HEK293T (cell line): ENCODE results near the gene DNAH10.

ENCODE experiments used
- BHLHE40 ChIP-seq: fragments of 450-650 bp; IDR thresholded peaks from 2 replicates; pipeline ENCODE4 v1.6.1; 2016; ENCODE audit warnings: mild to moderate bottlenecking, moderate library complexity, borderline replicate concordance
- CTBP1 ChIP-seq: fragments of 450-650 bp; IDR thresholded peaks from 2 replicates; pipeline ENCODE4 v1.6.1; 2016; ENCODE audit warnings: borderline replicate concordance
- ELF4 ChIP-seq: fragments of 450-650 bp; IDR thresholded peaks from 2 replicates; pipeline ENCODE4 v1.6.1; 2017; ENCODE audit warnings: antibody characterized with exemption
- FOXA1 ChIP-seq: fragments of 450-650 bp; IDR thresholded peaks from 2 replicates; pipeline ENCODE4 v1.6.1; 2016; ENCODE audit warnings: mild to moderate bottlenecking
- FOXM1 ChIP-seq: fragments of 450-650 bp; IDR thresholded peaks from 2 replicates; pipeline ENCODE4 v1.6.1; 2017; ENCODE audit warnings: mild to moderate bottlenecking, borderline replicate concordance
- NFRKB ChIP-seq: fragments of 450-650 bp; IDR thresholded peaks from 2 replicates; pipeline ENCODE4 v1.6.1; 2016; ENCODE audit warnings: mild to moderate bottlenecking, moderate library complexity
- SP1 ChIP-seq: fragments of 450-650 bp; IDR thresholded peaks from 2 replicates; pipeline ENCODE4 v1.6.1; 2017
- TARDBP ChIP-seq: fragments of 450-650 bp; IDR thresholded peaks from 2 replicates; pipeline ENCODE4 v1.6.1; 2016
- ZNF384 ChIP-seq: fragments of 450-650 bp; IDR thresholded peaks from 2 replicates; pipeline ENCODE4 v1.6.1; 2016

DNA sequence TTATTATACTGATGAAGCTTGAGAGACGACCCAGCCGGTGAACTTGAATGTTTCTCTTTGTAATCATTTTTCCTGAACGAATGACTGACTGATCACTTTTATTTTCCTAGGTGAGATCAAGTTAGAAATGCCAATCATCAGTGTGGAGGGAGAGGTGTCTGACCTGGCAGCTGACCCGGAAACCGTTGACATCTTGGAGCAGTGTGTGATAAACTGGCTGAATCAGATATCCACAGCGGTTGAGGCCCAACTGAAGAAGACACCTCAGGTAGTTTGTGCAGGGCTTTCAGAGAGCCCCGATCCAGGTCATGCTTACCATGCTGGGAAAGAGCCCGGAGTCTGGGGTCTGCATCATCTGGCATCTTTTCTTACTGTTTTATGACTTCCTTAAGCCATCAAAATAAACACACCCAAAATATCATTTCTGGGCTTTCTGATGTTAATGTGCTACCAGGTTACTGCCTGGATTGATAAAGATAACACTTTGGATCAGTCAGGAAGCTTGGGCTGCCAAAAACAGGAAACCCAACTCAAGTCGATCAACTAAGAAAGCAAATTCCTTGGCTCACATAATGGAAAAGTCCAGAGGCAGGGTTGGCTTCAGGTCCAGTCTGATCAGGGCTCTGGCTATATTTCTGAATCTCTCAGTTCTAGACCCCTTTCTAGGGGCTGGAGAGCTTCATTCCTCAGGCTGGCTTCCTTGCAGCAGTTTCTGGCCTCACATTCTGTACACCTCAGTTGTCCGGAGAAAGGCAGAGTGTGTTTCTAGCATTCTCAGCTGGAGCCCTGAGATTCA, 21.1 kb downstream of the DNAH10 start:
- TF ChIP-seq BHLHE40 (no peak), NFRKB (no peak), FOXM1 (no peak), TARDBP (no peak), CTBP1 (no peak), FOXA1 (no peak), ELF4 (no peak), ZNF384 (no peak), SP1 (no peak)
